ENCODE results near the gene PLSCR4. TPM values are rescaled to one million over a fixed set of nuclear protein-coding genes. Genes with fewer than 3 reads are reported as not detected.

Gene PLSCR4
- total RNA-seq, 1 experiment from 2014 or later = 3.5 TPM

DNA sequence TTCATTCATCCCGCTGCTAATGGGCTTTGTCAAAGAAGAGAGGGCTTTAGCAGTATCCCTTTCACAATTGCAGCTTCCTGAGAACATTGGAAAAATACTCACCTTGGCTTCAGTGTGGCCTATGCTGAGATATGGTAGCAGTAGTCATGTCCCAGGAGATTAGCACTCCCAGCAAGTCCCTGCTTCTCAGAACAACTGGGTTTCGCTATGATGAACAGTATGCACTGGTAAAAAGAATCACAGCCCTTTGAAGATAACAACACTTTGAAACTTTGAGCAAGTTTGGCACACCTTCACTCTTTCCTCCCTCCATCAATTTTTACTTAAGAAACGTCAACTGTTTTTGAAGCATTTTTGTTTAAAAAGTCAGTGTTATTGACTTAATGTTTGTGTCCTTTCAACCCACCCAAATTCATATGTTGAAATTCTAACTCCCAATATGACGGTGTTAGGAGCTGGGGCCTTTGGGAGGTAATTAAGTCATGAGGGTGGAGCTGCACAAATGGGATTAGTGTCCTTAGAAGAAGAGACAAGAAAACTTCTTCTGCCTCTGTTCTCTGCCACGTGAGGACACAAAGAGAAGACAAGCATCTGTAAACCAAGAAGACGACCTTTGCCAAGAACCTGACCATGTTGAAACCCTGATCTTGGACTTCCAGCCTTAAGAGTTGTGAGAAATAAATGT is 17.8 kb upstream of the PLSCR4 start:
- DNase-seq (ENCODE audit: low read depth, low spot score) (no peak), ATAC-seq (no peak)
- in situ Hi-C loops (cut with HindIII; ENCODE audit: low pct_unique_long_range_greater_than_20kb, low sequenced_read_pairs) (no loop called here), intact Hi-C loops (cut with micrococcal nuclease; ENCODE audit: unreplicated experiment) (no loop called here)
- Histone ChIP-seq H3K4me3 (ENCODE audit: low read depth in 2 of 2, low read length in 2 of 2) (no peak overlapping the region), H3K36me3 (ENCODE audit: control insufficient read depth, insufficient read depth, low read length) (no peaks in the 10 kb centered on the region), H3K27ac (ENCODE audit: low read length) (no peak overlapping the region), H3K9me3 (ENCODE audit: control insufficient read depth, insufficient read depth, low read depth, low read length) (no peaks in the 10 kb centered on the region), H3K27me3 (ENCODE audit: control insufficient read depth, insufficient read depth, low read length) (no peaks in the 10 kb centered on the region; the same call in 1 of the 2 replicates), H3K4me1 (ENCODE audit: control insufficient read depth, insufficient read depth, low read length) (no peaks in the 10 kb centered on the region)
- ChIA-PET POLR2A (no interaction called here), CTCF (no interaction called here)
- TF ChIP-seq TCF7L2 (IDR thresholded peaks at IDR 0.05; ENCODE audit: low read depth, low read length) (no peak), SIN3A (IDR thresholded peaks at IDR 0.05; ENCODE audit: borderline replicate concordance, insufficient read depth, low read depth, low read length) (no peak), POLR2AphosphoS5 (IDR thresholded peaks at IDR 0.05; ENCODE audit: low read depth, low read length) (no peak)
- TF ChIP-seq, protein P1, sequence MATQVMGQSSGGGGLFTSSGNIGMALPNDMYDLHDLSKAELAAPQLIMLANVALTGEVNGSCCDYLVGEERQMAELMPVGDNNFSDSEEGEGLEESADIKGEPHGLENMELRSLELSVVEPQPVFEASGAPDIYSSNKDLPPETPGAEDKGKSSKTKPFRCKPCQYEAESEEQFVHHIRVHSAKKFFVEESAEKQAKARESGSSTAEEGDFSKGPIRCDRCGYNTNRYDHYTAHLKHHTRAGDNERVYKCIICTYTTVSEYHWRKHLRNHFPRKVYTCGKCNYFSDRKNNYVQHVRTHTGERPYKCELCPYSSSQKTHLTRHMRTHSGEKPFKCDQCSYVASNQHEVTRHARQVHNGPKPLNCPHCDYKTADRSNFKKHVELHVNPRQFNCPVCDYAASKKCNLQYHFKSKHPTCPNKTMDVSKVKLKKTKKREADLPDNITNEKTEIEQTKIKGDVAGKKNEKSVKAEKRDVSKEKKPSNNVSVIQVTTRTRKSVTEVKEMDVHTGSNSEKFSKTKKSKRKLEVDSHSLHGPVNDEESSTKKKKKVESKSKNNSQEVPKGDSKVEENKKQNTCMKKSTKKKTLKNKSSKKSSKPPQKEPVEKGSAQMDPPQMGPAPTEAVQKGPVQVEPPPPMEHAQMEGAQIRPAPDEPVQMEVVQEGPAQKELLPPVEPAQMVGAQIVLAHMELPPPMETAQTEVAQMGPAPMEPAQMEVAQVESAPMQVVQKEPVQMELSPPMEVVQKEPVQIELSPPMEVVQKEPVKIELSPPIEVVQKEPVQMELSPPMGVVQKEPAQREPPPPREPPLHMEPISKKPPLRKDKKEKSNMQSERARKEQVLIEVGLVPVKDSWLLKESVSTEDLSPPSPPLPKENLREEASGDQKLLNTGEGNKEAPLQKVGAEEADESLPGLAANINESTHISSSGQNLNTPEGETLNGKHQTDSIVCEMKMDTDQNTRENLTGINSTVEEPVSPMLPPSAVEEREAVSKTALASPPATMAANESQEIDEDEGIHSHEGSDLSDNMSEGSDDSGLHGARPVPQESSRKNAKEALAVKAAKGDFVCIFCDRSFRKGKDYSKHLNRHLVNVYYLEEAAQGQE (IDR thresholded peaks at IDR 0.05; ENCODE audit: insufficient read depth in 1 of 2, low read depth in 2 of 2, low read length in 1 of 2) = no peak
- TF ChIP-seq, protein P2, sequence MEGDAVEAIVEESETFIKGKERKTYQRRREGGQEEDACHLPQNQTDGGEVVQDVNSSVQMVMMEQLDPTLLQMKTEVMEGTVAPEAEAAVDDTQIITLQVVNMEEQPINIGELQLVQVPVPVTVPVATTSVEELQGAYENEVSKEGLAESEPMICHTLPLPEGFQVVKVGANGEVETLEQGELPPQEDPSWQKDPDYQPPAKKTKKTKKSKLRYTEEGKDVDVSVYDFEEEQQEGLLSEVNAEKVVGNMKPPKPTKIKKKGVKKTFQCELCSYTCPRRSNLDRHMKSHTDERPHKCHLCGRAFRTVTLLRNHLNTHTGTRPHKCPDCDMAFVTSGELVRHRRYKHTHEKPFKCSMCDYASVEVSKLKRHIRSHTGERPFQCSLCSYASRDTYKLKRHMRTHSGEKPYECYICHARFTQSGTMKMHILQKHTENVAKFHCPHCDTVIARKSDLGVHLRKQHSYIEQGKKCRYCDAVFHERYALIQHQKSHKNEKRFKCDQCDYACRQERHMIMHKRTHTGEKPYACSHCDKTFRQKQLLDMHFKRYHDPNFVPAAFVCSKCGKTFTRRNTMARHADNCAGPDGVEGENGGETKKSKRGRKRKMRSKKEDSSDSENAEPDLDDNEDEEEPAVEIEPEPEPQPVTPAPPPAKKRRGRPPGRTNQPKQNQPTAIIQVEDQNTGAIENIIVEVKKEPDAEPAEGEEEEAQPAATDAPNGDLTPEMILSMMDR (IDR thresholded peaks at IDR 0.05) = no peak
- BruUV-seq (replicated peaks) = no TSS peak

DNA sequence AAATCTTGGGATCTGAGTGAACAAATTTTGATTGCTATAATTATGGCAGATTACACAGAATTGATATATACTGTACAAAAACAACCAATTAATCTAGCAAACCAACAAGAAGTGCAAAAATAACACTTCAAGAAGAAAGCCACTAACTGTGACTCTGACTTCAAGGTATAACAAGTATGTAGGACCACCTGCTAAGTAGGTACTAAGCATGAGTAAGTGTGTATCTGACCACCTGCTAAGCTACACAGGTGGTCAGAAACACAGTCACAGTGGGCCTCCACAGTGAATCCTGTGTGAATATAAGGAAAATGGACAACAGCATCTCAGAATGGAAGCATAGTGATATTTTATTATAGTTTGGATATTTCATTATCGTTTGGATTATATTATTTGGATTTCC is 14.8 kb upstream of the PLSCR4 start:
- POLR2A ChIA-PET = no interaction called here

More for the DNA sequence above, 14.8 kb upstream of the PLSCR4 start:
- DNase-seq (ENCODE audit: low read depth, low spot score) (no peak), ATAC-seq (no peak)
- Histone ChIP-seq H3K27ac (ENCODE audit: low read length) (no peak overlapping the region), H3K9me3 (ENCODE audit: control insufficient read depth, insufficient read depth, low read depth, low read length) (no peaks in the 10 kb centered on the region), H3K27me3 (ENCODE audit: control insufficient read depth, insufficient read depth, low read length) (no peaks in the 10 kb centered on the region; the same call in 1 of the 2 replicates), H3K4me1 (ENCODE audit: control insufficient read depth, insufficient read depth, low read length) (no peaks in the 10 kb centered on the region), H3K4me3 (ENCODE audit: low read depth in 2 of 2, low read length in 2 of 2) (no peak overlapping the region), H3K36me3 (ENCODE audit: control insufficient read depth, insufficient read depth, low read length) (no peaks in the 10 kb centered on the region)
- TF ChIP-seq TCF7L2 (IDR thresholded peaks at IDR 0.05; ENCODE audit: low read depth, low read length) (no peak), POLR2AphosphoS5 (IDR thresholded peaks at IDR 0.05; ENCODE audit: low read depth, low read length) (no peak), SIN3A (IDR thresholded peaks at IDR 0.05; ENCODE audit: borderline replicate concordance, insufficient read depth, low read depth, low read length) (no peak)
- TF ChIP-seq, protein P2 (IDR thresholded peaks at IDR 0.05) = no peak
- TF ChIP-seq, protein P1 (IDR thresholded peaks at IDR 0.05; ENCODE audit: insufficient read depth in 1 of 2, low read depth in 2 of 2, low read length in 1 of 2) = no peak
- intact Hi-C loops (cut with micrococcal nuclease; ENCODE audit: unreplicated experiment) = no loop called here
- in situ Hi-C loops (cut with HindIII; ENCODE audit: low pct_unique_long_range_greater_than_20kb, low sequenced_read_pairs) = no loop called here
- CTCF ChIA-PET = no interaction called here
- no TSS peak for BruUV-seq (replicated peaks)
